HEK293 (cell line): ENCODE results near the gene KAT7.

ENCODE experiments used
- CTCF ChIA-PET: fragments of 350-600 bp; formaldehyde crosslinking; extraction: SDS; loops from one replicate; lab custom pipeline; 2021; ENCODE audit warnings: antibody characterized with exemption; lab: Yijun Ruan, JAX
- POLR2A ChIA-PET: fragments of 300-600 bp; formaldehyde crosslinking; extraction: SDS; loops from one replicate; lab custom pipeline; 2020; ENCODE audit warnings: antibody characterized with exemption, inconsistent platforms; lab: Yijun Ruan, JAX
- H3K27ac ChIP-seq: fragments of 200-500 bp; sonication (Bioruptor generic); 2 replicates; pipeline ENCODE4 v1.5.1; 2014; ENCODE audit warnings: low read depth, low read length, control low read depth, inconsistent platforms; ENCODE audit errors: extremely low read depth
- H3K36me3 ChIP-seq, 2 experiments: fragments of 200-500 bp in 1 of 2; sonication (Bioruptor generic) in 1 of 2; 1 replicate in 1 of 2; 2 replicates in 1 of 2; pipeline ENCODE4 v1.5.1; 2014 to 2017; ENCODE audit warnings: inconsistent platforms in 2 of 2, low read length in 2 of 2; ENCODE audit not compliant: control insufficient read depth in 2 of 2, insufficient read depth in 1 of 2
- H3K4me1 ChIP-seq: fragments of 200-500 bp; sonication (Bioruptor generic); 2 replicates; pipeline ENCODE4 v1.5.1; 2014; ENCODE audit warnings: mild to moderate bottlenecking, low read length, inconsistent platforms; ENCODE audit not compliant: control insufficient read depth, insufficient read depth
- H3K4me3 ChIP-seq: 2 replicates; pipeline ENCODE4 v1.5.1; 2011; ENCODE audit warnings: low read depth, mild to moderate bottlenecking, control low read depth, low read length, moderate library complexity
- H3K9me3 ChIP-seq: fragments of 200-500 bp; sonication (Bioruptor generic); 2 replicates; pipeline ENCODE4 v1.5.1; 2014; ENCODE audit warnings: low read depth, low read length, inconsistent platforms; ENCODE audit not compliant: control insufficient read depth, insufficient read depth
- GLI4 ChIP-seq: fragments of 450-650 bp; formaldehyde crosslinking; IDR thresholded peaks from 2 replicates; pipeline ENCODE4 v1.5.1; 2016; ENCODE audit warnings: missing biosample characterization, missing genetic modification characterization
- KLF16 ChIP-seq: fragments of 450-650 bp; formaldehyde crosslinking; IDR thresholded peaks from 2 replicates; pipeline ENCODE4 v1.5.1; 2017; ENCODE audit warnings: missing biosample characterization, missing genetic modification characterization
- KLF7 ChIP-seq: fragments of 450-650 bp; formaldehyde crosslinking; IDR thresholded peaks from 2 replicates; pipeline ENCODE4 v1.5.1; 2016; ENCODE audit warnings: missing biosample characterization, missing genetic modification characterization, borderline replicate concordance
- PRDM10 ChIP-seq: fragments of 450-650 bp; formaldehyde crosslinking; IDR thresholded peaks from 2 replicates; pipeline ENCODE4 v1.5.1; 2016; ENCODE audit warnings: missing biosample characterization, missing genetic modification characterization
- YY2 ChIP-seq: fragments of 450-650 bp; formaldehyde crosslinking; IDR thresholded peaks from 2 replicates; pipeline ENCODE4 v1.5.1; 2016; ENCODE audit warnings: missing biosample characterization, missing genetic modification characterization
- ZFP37 ChIP-seq: fragments of 450-650 bp; formaldehyde crosslinking; IDR thresholded peaks from 2 replicates; pipeline ENCODE4 v1.5.1; 2016; ENCODE audit warnings: missing biosample characterization, missing genetic modification characterization
- ZNF155 ChIP-seq: fragments of 450-650 bp; formaldehyde crosslinking; IDR thresholded peaks from 2 replicates; pipeline ENCODE4 v1.5.1; 2016; ENCODE audit warnings: missing biosample characterization, missing genetic modification characterization
- ZNF169 ChIP-seq: fragments of 450-650 bp; formaldehyde crosslinking; IDR thresholded peaks from 2 replicates; pipeline ENCODE4 v1.5.1; 2016; ENCODE audit warnings: missing biosample characterization, missing genetic modification characterization
- ZNF2 ChIP-seq: fragments of 450-650 bp; formaldehyde crosslinking; IDR thresholded peaks from 2 replicates; pipeline ENCODE4 v1.5.1; 2016; ENCODE audit warnings: missing biosample characterization, missing genetic modification characterization
- ZNF223 ChIP-seq: fragments of 450-650 bp; formaldehyde crosslinking; IDR thresholded peaks from 2 replicates; pipeline ENCODE4 v1.5.1; 2016; ENCODE audit warnings: missing biosample characterization, missing genetic modification characterization
- ZNF24 ChIP-seq: fragments of 450-650 bp; formaldehyde crosslinking; IDR thresholded peaks from 2 replicates; pipeline ENCODE4 v1.5.1; 2016; ENCODE audit warnings: missing biosample characterization, missing genetic modification characterization
- ZNF37A ChIP-seq: fragments of 450-650 bp; IDR thresholded peaks from 2 replicates; pipeline ENCODE4 v1.5.1; 2018; ENCODE audit warnings: missing biosample characterization, missing genetic modification characterization
- ZNF398 ChIP-seq: fragments of 450-650 bp; formaldehyde crosslinking; IDR thresholded peaks from 2 replicates; pipeline ENCODE4 v1.5.1; 2017; ENCODE audit warnings: missing biosample characterization, missing genetic modification characterization
- ZNF433 ChIP-seq: fragments of 450-650 bp; formaldehyde crosslinking; IDR thresholded peaks from 2 replicates; pipeline ENCODE4 v1.5.1; 2016; ENCODE audit warnings: missing biosample characterization, missing genetic modification characterization, low read depth
- ZNF555 ChIP-seq: fragments of 450-650 bp; formaldehyde crosslinking; conservative IDR thresholded peaks from 2 replicates; pipeline ENCODE4 v1.5.1; 2017; ENCODE audit warnings: missing biosample characterization, mild to moderate bottlenecking, missing genetic modification characterization, inconsistent platforms
- ZNF677 ChIP-seq: fragments of 450-650 bp; IDR thresholded peaks from 2 replicates; pipeline ENCODE4 v1.5.0; 2018; ENCODE audit warnings: missing biosample characterization, mild to moderate bottlenecking, missing genetic modification characterization, moderate library complexity
- ZNF707 ChIP-seq: fragments of 450-650 bp; formaldehyde crosslinking; IDR thresholded peaks from 2 replicates; pipeline ENCODE4 v1.5.1; 2016; ENCODE audit warnings: missing biosample characterization, missing genetic modification characterization
- ZNF768 ChIP-seq: fragments of 450-650 bp; formaldehyde crosslinking; IDR thresholded peaks from 2 replicates; pipeline ENCODE4 v1.5.1; 2018; ENCODE audit warnings: missing biosample characterization, mild to moderate bottlenecking, missing genetic modification characterization
- ZSCAN18 ChIP-seq: fragments of 450-650 bp; formaldehyde crosslinking; IDR thresholded peaks from 2 replicates; pipeline ENCODE4 v1.5.1; 2016; ENCODE audit warnings: missing biosample characterization, missing genetic modification characterization
- ZXDB ChIP-seq: fragments of 450-650 bp; formaldehyde crosslinking; IDR thresholded peaks from 2 replicates; pipeline ENCODE4 v1.5.1; 2016; ENCODE audit warnings: missing biosample characterization, missing genetic modification characterization
- TF ChIP-seq, protein P1 (sequence below): fragments of 450-650 bp; formaldehyde crosslinking; IDR thresholded peaks from 2 replicates; pipeline ENCODE4 v1.5.1; 2016; ENCODE audit warnings: missing biosample characterization, missing genetic modification characterization

The KAT7 gene

DNA sequence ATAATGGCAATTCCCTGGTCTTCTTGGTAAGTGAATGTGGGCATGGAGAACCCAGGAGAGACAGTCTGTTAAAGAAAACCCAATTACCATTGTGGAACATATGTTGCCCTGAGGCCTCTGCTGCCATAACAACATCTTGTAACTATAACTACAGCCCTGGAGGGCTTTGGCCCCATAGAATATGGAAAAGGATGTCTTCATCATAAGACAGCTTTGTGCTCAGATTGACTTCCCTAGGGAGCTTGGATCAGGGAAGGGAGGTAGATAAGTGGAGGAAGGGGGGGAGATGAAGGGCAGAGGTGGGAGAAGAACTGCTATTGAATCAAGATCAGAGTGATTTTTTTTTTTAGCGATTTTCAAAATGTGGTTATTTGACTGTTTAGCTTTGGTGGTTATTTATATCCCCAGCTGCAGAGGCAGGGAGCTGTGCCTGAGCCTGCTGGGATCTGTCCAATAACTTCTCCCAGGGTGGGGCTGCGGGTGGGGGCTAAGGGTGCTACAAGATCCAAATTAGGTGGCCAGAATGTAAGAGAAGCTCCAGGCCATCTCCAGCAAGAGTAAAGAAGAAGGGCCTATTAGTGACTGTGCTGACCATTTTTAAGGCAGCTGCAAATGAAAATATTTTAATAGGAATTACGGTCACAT, 5.3 kb upstream of the KAT7 start:
- Histone ChIP-seq H3K9me3 (no peaks in the 10 kb centered on the region), H3K4me3 (no peak overlapping the region), H3K36me3 (no peaks in the 10 kb centered on the region), H3K27ac (no peak overlapping the region), H3K4me1 (0 out of 2 replicates have a peak, but pooled peaks cover 3% of the 10 kb centered on the region)
- TF ChIP-seq ZNF398 (0 out of 2 replicates have a peak, but pooled peaks have one; percentile 23), ZSCAN18 (tag by site-specific recombination) (no peak)
- ChIA-PET POLR2A (interaction anchor here (0.6 to 2.9 kb wide), 4 partner anchors 19 to 67 kb away, joined by 5 to 22 read pairs (median 6); partner anchors contain the start of gene FAM117A), CTCF (interaction anchor here (0.5 to 1.8 kb wide), 5 partner anchors 10 to 213 kb away, joined by 3 to 7 read pairs (median 3); no protein-coding TSS in a partner anchor)

DNA sequence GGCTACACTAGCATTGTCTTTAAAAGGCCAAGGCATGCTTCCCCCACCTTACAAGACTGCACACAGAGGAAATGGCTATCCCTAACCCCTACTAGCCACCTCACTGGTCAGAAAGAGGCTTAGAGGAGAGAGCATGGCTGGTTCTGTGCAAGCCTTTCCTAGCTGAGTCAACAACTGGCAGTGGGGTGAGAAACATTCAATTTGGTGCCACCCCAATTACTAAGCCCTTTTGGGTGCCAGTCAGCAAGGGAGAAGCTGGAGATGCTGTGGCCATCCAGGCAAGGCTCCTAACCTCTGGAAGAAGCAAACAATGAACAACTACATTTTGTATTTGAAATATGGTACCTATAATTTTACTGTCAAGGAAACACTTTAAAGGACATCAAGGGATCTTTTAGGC, 4.7 kb upstream of the KAT7 start:
- CTCF ChIA-PET, result interaction anchor here (0.6 to 1.8 kb wide), 4 partner anchors 10 to 214 kb away, joined by 3 to 7 read pairs (median 4); no protein-coding TSS in a partner anchor
- no peaks in the 10 kb centered on the region for H3K36me3 ChIP-seq
- 0 out of 2 replicates have a peak, but pooled peaks cover 3% of the 10 kb centered on the region for H3K4me1 ChIP-seq
- H3K4me3 ChIP-seq, result no peak overlapping the region
- POLR2A ChIA-PET, result interaction anchor here (0.6 to 1.1 kb wide), 3 partner anchors 20 to 66 kb away, joined by 5 to 7 read pairs (median 6); partner anchors contain the start of gene FAM117A
- H3K9me3 ChIP-seq, result no peaks in the 10 kb centered on the region
- TF ChIP-seq ZNF223 (tag by site-specific recombination) (no peak), ZNF677 (tag by site-specific recombination) (no peak), ZNF155 (tag by site-specific recombination) (no peak), GLI4 (tag by site-specific recombination) (no peak), ZNF707 (tag by site-specific recombination) (no peak), ZNF768 (no peak)
- no peak overlapping the region for H3K27ac ChIP-seq

DNA sequence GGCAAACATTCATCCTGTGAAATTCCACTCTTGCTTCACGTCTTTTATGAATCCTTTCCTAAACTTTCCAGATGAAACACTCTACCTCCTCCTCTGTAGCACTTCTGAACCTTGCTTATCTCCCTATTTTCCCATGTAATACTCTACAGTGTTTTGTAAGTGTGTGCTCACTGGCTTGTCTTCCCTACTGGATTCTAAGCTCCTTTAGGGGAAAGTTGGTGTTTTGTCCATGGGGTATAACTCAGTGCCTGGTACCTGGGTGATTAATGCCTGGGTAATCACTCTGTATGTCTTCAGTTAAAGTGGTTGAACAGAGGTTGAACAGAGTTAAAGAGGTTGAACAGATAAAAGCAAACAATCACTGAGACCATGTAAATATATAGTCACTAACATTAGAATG, 3.8 kb upstream of the KAT7 start:
- H3K27ac ChIP-seq, result no peak overlapping the region
- H3K4me3 ChIP-seq, result no peak overlapping the region
- POLR2A ChIA-PET, result interaction anchor here (5.8 kb wide), 1 partner anchor 21 kb away, joined by 68 read pairs; the partner anchor contains the start of gene FAM117A
- peaks cover 0 to 2% of the 10 kb centered on the region in 2 experiments; a peak in 1 of 3 replicates for H3K36me3 ChIP-seq
- CTCF ChIA-PET, result interaction anchor here (0.6 to 1.8 kb wide), 5 partner anchors 21 to 1705 kb away, joined by 3 to 4 read pairs (median 3); partner anchors contain the start of gene FAM117A
- no peaks in the 10 kb centered on the region for H3K9me3 ChIP-seq
- H3K4me1 ChIP-seq, result peaks cover 4% of the 10 kb centered on the region; the same call in 1 of the 2 replicates
- TF ChIP-seq ZNF37A (tag by site-specific recombination), result no peak
- TF ChIP-seq ZXDB (tag by site-specific recombination), result no peak
- TF ChIP-seq, protein P1, sequence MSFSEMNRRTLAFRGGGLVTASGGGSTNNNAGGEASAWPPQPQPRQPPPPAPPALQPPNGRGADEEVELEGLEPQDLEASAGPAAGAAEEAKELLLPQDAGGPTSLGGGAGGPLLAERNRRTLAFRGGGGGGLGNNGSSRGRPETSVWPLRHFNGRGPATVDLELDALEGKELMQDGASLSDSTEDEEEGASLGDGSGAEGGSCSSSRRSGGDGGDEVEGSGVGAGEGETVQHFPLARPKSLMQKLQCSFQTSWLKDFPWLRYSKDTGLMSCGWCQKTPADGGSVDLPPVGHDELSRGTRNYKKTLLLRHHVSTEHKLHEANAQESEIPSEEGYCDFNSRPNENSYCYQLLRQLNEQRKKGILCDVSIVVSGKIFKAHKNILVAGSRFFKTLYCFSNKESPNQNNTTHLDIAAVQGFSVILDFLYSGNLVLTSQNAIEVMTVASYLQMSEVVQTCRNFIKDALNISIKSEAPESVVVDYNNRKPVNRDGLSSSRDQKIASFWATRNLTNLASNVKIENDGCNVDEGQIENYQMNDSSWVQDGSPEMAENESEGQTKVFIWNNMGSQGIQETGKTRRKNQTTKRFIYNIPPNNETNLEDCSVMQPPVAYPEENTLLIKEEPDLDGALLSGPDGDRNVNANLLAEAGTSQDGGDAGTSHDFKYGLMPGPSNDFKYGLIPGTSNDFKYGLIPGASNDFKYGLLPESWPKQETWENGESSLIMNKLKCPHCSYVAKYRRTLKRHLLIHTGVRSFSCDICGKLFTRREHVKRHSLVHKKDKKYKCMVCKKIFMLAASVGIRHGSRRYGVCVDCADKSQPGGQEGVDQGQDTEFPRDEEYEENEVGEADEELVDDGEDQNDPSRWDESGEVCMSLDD (tag by site-specific recombination), result no peak
- no peak for TF ChIP-seq KLF16 (tag by site-specific recombination)
- no peak for TF ChIP-seq ZNF169 (tag by site-specific recombination)
- no peak for TF ChIP-seq ZNF555 (tag by site-specific recombination)
- TF ChIP-seq YY2 (tag by site-specific recombination), result no peak
- TF ChIP-seq ZNF2 (tag by site-specific recombination), result no peak
- TF ChIP-seq ZNF24 (tag by site-specific recombination), result no peak
- TF ChIP-seq ZFP37 (tag by site-specific recombination), result no peak
- no peak for TF ChIP-seq ZNF433 (tag by site-specific recombination)
- no peak for TF ChIP-seq KLF7 (tag by site-specific recombination)
- no peak for TF ChIP-seq ZNF155 (tag by site-specific recombination)
- TF ChIP-seq PRDM10 (tag by site-specific recombination), result no peak
